Keratinocyte (primary cell): ENCODE results near the gene KMT2C. TPM values are rescaled to one million over a fixed set of nuclear protein-coding genes. Genes with fewer than 3 reads are reported as not detected.

ENCODE experiments used
- DNase-seq: peaks from one replicate; pipeline ENCODE4 v3.0.0-alpha.2; 2011; ENCODE audit warnings: low read depth, missing footprints, low spot score
- FAIRE-seq: peaks from 2 replicates; lab custom pipeline; 2011; peaks lifted over from hg19 to GRCh38; lab: Jason Lieb, UNC
- H2AFZ ChIP-seq: 2 replicates; pipeline ENCODE4 v1.6.0; 2012; ENCODE audit warnings: low read length, control low read depth, inconsistent platforms; ENCODE audit not compliant: control insufficient read depth
- H3K27ac ChIP-seq: 2 replicates; pipeline ENCODE4 v1.5.1; 2011; ENCODE audit warnings: low read length; ENCODE audit not compliant: control insufficient read depth, insufficient read depth
- H3K27me3 ChIP-seq: 3 replicates; pipeline ENCODE4 v1.6.0; 2011; ENCODE audit warnings: low read length; ENCODE audit not compliant: control insufficient read depth, insufficient read depth; ENCODE audit errors: extremely low read depth
- H3K36me3 ChIP-seq, 2 experiments: 2 replicates in 1 of 2; 3 replicates in 1 of 2; pipeline ENCODE4 v1.5.1; 2011; ENCODE audit warnings: low read length in 2 of 2, mild to moderate bottlenecking in 1 of 2; ENCODE audit not compliant: control insufficient read depth in 2 of 2, insufficient read depth in 2 of 2; ENCODE audit errors: extremely low read depth in 1 of 2
- H3K4me1 ChIP-seq: 3 replicates; pipeline ENCODE4 v1.5.1; 2011; ENCODE audit warnings: low read length; ENCODE audit not compliant: control insufficient read depth, insufficient read depth; ENCODE audit errors: extremely low read depth
- H3K4me2 ChIP-seq: 3 replicates; pipeline ENCODE4 v1.6.0; 2011; ENCODE audit warnings: low read depth, low read length; ENCODE audit not compliant: control insufficient read depth, insufficient read depth; ENCODE audit errors: extremely low read depth
- H3K4me3 ChIP-seq, 3 experiments: fragments of 200-600 bp in 1 of 3; sonication (generic) in 1 of 3; 2 replicates in 2 of 3; 3 replicates in 1 of 3; pipeline ENCODE4 v1.5.1; 2011 to 2016; ENCODE audit warnings: low read length in 3 of 3, mild to moderate bottlenecking in 3 of 3, control low read depth in 2 of 3, inconsistent platforms in 1 of 3, low read depth in 1 of 3, mixed read lengths in 1 of 3, mixed run types in 1 of 3, moderate library complexity in 1 of 3; ENCODE audit not compliant: control insufficient read depth in 2 of 3, insufficient read depth in 2 of 3; ENCODE audit errors: extremely low read depth in 1 of 3
- H3K79me2 ChIP-seq: 2 replicates; pipeline ENCODE4 v1.6.0; 2012; ENCODE audit warnings: low read length; ENCODE audit not compliant: control insufficient read depth, insufficient read depth
- H3K9ac ChIP-seq: 3 replicates; pipeline ENCODE4 v1.6.0; 2011; ENCODE audit warnings: low read length; ENCODE audit not compliant: control insufficient read depth, insufficient read depth; ENCODE audit errors: extremely low read depth
- H3K9me1 ChIP-seq: 3 replicates; pipeline ENCODE4 v1.6.0; 2011; ENCODE audit warnings: low read length; ENCODE audit not compliant: control insufficient read depth, insufficient read depth; ENCODE audit errors: extremely low read depth
- H3K9me3 ChIP-seq: 2 replicates; pipeline ENCODE4 v1.5.1; 2012; ENCODE audit warnings: low read depth, low read length; ENCODE audit not compliant: control insufficient read depth
- H4K20me1 ChIP-seq: 3 replicates; pipeline ENCODE4 v1.6.0; 2011; ENCODE audit warnings: low read length; ENCODE audit not compliant: control insufficient read depth, insufficient read depth; ENCODE audit errors: extremely low read depth
- CTCF ChIP-seq, 3 experiments: IDR thresholded peaks in 1 of 3; conservative IDR thresholded peaks in 1 of 3; optimal IDR thresholded peaks in 1 of 3; 2 replicates in 2 of 3; 3 replicates in 1 of 3; pipeline versions ENCODE3 to v1.5.1; 2011; ENCODE audit warnings: low read length in 3 of 3, mild to moderate bottlenecking in 3 of 3, moderate library complexity in 2 of 3, control low read depth in 1 of 3, inconsistent platforms in 1 of 3; ENCODE audit not compliant: insufficient read depth in 2 of 3; ENCODE audit errors: extremely low read depth in 1 of 3
- EZH2 ChIP-seq: IDR thresholded peaks from one replicate; pipeline ENCODE4 v1.6.1; 2012; ENCODE audit warnings: inconsistent platforms, mild to moderate bottlenecking, low read length, moderate library complexity
- dilution Hi-C: fragments of 300-500 bp; cut with MboI; formaldehyde crosslinking; loops from one replicate; pipeline ENCODE4 v1.7.0; 2020; ENCODE audit warnings: low sequenced_read_pairs; ENCODE audit not compliant: extremely low pct_ligation_motif_present
- polyA plus RNA-seq, 5 experiments: library from polyadenylated mRNA; depleted of rRNA in 3 of 5; stranded (reverse) in 3 of 5; stranded (forward) in 1 of 5; unstranded in 1 of 5; fragments of >200 nt; gene quantifications; 1 replicate in 1 of 5; 2 replicates in 3 of 5; 3 replicates in 1 of 5; pipeline versions ENCODE4 v1.2.1 to v1.2.3, GENCODE V29; 2011 to 2012; ENCODE audit warnings: missing spikeins in 2 of 5, low read depth in 1 of 5, low replicate concordance in 1 of 5

KMT2C gene
- polyA plus RNA-seq, 1 donor (not counting 4 experiments of a cell fraction or from before 2014, with no cell fraction given) = 8.5 TPM

GRCh38 chr7:152121432-152121831 lies 314.4 kb downstream of the KMT2C start:
- Histone ChIP-seq H3K27ac (no peak overlapping the region), H4K20me1 (no peaks in the 10 kb centered on the region), H3K9me3 (no peaks in the 10 kb centered on the region), H3K4me2 (no peak overlapping the region), H3K4me3 (no peak overlapping the region), H3K9me1 (no peaks in the 10 kb centered on the region), H3K9ac (no peak overlapping the region), H3K27me3 (no peaks in the 10 kb centered on the region), H3K79me2 (no peaks in the 10 kb centered on the region), H3K36me3 (peaks cover 26 to 32% of the 10 kb centered on the region in 2 experiments), H3K4me1 (no peaks in the 10 kb centered on the region), H2AFZ (no peak overlapping the region)
- TF ChIP-seq EZH2 = no peak
- no peak for TF ChIP-seq CTCF (optimal IDR thresholded peaks at IDR 0.05 in 1 of 3, IDR thresholded peaks at IDR 0.05 in 1 of 3, conservative IDR thresholded peaks at IDR 0.05 in 1 of 3; ENCODE audit: extremely low read depth in 1 of 3, insufficient read depth in 2 of 3, low read length in 3 of 3)
- DNase-seq = no peak
- no peak for FAIRE-seq
- dilution Hi-C loops = no loop called here

GRCh38 chr7:152120776-152121175 lies 315.0 kb downstream of the KMT2C start:
- dilution Hi-C loops = no loop called here
- Histone ChIP-seq H3K4me2 (no peak overlapping the region), H3K79me2 (no peaks in the 10 kb centered on the region), H3K27me3 (no peaks in the 10 kb centered on the region), H3K9ac (no peak overlapping the region), H3K9me1 (no peaks in the 10 kb centered on the region), H3K9me3 (no peaks in the 10 kb centered on the region), H3K36me3 (peaks cover 26 to 32% of the 10 kb centered on the region in 2 experiments), H4K20me1 (no peaks in the 10 kb centered on the region), H2AFZ (no peak overlapping the region), H3K4me3 (no peak overlapping the region), H3K4me1 (no peaks in the 10 kb centered on the region), H3K27ac (no peak overlapping the region)
- no peak for FAIRE-seq
- no peak for TF ChIP-seq EZH2
- no peak for TF ChIP-seq CTCF (optimal IDR thresholded peaks at IDR 0.05 in 1 of 3, IDR thresholded peaks at IDR 0.05 in 1 of 3, conservative IDR thresholded peaks at IDR 0.05 in 1 of 3; ENCODE audit: extremely low read depth in 1 of 3, insufficient read depth in 2 of 3, low read length in 3 of 3)
- DNase-seq = no peak
